Measurements from ENCODE around the gene ANKIB1.
"Not testable (repeated sequence)": the region's sequence is repeated elsewhere in the genome, so short reads cannot be mapped to it uniquely, and the experiment has no call there.

Gene ANKIB1

DNA sequence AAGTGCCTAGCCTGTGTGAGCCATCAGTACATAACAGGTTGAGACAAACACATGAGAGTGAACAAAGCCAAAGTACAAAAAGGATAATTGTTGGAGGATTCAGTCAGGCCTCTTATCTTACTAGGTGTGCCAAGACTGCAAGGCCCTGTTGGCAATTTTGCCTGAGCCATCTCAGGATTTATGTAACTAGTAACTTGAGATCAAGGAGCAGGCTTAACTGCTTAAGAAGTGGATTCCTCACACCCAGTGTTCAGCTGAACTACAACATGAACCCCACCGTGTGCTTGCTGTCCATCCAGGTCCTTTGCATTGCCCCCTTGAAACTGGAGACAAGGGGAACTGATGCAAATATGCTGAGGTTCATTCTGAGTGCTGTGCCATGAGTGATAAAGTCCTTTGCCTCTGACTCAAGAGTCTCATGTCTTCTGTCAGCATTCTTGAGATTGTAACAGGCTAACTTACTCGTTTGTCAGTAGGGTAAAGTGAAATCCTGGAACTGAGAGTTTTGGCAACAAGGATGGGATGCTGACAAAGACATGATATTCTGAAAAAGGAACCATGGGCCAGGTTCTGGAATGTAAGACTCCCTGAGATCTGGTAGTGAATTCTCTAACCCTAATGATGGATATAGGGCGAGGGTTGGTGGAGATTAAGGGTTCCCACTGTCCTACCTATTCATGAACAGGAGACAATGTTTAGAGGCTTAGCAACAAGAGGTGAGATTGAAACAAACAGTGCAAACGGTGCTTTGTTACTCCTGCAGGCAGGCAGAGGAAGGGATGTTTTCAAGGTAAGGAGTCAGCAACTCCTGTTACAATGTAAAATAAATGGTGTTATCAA, 157.4 kb downstream of the ANKIB1 start:
- Histone ChIP-seq H3K36me3 (peaks cover 16% of the 10 kb centered on the region), H3K9me3 (ENCODE audit: severe bottlenecking) (no peaks in the 10 kb centered on the region), H3K27me3 (ENCODE audit: insufficient read depth, low read depth, severe bottlenecking) (no peaks in the 10 kb centered on the region), H3K4me3 (ENCODE audit: low read depth, low read length) (no peak overlapping the region), H3K27ac (no peak overlapping the region)
- no peak for DNase-seq
- TF ChIP-seq, protein P1, sequence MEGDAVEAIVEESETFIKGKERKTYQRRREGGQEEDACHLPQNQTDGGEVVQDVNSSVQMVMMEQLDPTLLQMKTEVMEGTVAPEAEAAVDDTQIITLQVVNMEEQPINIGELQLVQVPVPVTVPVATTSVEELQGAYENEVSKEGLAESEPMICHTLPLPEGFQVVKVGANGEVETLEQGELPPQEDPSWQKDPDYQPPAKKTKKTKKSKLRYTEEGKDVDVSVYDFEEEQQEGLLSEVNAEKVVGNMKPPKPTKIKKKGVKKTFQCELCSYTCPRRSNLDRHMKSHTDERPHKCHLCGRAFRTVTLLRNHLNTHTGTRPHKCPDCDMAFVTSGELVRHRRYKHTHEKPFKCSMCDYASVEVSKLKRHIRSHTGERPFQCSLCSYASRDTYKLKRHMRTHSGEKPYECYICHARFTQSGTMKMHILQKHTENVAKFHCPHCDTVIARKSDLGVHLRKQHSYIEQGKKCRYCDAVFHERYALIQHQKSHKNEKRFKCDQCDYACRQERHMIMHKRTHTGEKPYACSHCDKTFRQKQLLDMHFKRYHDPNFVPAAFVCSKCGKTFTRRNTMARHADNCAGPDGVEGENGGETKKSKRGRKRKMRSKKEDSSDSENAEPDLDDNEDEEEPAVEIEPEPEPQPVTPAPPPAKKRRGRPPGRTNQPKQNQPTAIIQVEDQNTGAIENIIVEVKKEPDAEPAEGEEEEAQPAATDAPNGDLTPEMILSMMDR (IDR thresholded peaks at IDR 0.05; ENCODE audit: low read depth, low read length), result no peak

DNA sequence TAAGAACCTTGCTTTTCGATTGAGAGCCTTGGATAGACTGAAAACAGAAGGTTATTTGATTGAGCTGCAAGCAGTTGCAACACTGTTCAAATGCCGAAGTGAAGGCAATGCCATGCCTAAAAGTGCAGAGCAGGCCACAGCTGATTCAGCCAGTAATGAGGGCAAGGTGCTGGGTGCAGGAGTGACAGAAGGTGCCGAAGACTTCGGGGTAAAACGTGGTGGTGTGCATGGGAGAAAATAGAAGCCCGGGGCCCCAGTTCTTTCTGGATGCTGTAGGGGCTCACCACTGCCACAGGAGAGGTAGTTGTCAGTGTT, 157.9 kb downstream of the ANKIB1 start:
- TF ChIP-seq, protein P1 (IDR thresholded peaks at IDR 0.05; ENCODE audit: low read depth, low read length), result no peak
- no peak overlapping the region for H3K4me3 ChIP-seq (ENCODE audit: low read depth, low read length)
- H3K27ac ChIP-seq, result no peak overlapping the region
- H3K36me3 ChIP-seq, result peaks cover 10% of the 10 kb centered on the region
- no peaks in the 10 kb centered on the region for H3K9me3 ChIP-seq (ENCODE audit: severe bottlenecking)
- no peaks in the 10 kb centered on the region for H3K27me3 ChIP-seq (ENCODE audit: insufficient read depth, low read depth, severe bottlenecking)
- DNase-seq, result no peak

DNA sequence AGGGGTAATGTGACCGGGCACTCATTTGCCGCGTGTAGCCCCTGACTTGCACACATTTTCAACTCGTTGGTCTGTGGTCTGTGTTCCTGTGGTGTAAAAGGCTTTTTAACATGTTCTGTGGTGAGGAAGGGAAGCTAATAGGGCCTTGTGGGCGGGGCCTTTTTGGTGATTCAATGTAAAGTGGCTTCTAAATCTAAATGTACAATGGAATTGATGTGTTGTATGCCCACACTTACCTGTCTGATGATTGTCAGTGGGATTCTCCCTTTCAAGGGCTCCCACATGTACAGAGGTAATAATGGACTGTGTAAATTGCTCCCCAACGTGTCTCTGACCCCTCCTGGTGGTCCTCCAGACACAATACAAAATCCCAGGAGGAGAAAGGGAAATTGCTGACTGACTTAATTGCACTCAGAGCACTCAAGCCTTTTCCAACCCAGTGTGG, 158.4 kb downstream of the ANKIB1 start:
- TF ChIP-seq, protein P1 (IDR thresholded peaks at IDR 0.05; ENCODE audit: low read depth, low read length), result no peak
- no peak overlapping the region for H3K4me3 ChIP-seq (ENCODE audit: low read depth, low read length)
- DNase-seq, result no peak
- no peaks in the 10 kb centered on the region for H3K27me3 ChIP-seq (ENCODE audit: insufficient read depth, low read depth, severe bottlenecking)
- H3K9me3 ChIP-seq (ENCODE audit: severe bottlenecking), result no peaks in the 10 kb centered on the region
- H3K36me3 ChIP-seq, result peaks cover 7% of the 10 kb centered on the region; the same call in 1 of the 2 replicates
- H3K27ac ChIP-seq, result no peak overlapping the region

DNA sequence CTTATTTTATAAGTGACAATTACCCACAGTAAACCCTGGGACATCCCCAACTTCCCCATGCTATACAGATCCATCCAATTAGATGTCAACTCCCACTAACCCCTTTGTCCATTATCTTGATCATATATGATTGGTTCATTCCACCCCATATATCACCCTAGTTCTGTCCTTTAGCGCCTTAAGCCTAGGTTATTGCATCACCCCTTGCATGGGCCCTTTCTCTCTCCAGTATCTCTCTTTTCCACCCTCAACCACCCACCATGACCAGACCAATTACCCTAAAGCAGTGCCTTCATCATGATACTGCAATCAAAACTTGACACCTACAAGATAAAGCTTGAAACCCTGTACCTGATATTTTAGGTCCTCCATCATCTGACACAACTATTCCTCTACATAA, 163.6 kb downstream of the ANKIB1 start:
- Histone ChIP-seq H3K4me3 (ENCODE audit: low read depth, low read length) (no peak overlapping the region), H3K36me3 (no peaks in the 10 kb centered on the region), H3K27ac (no peak overlapping the region), H3K9me3 (ENCODE audit: severe bottlenecking) (no peaks in the 10 kb centered on the region), H3K27me3 (ENCODE audit: insufficient read depth, low read depth, severe bottlenecking) (no peaks in the 10 kb centered on the region)
- TF ChIP-seq, protein P1 (IDR thresholded peaks at IDR 0.05; ENCODE audit: low read depth, low read length), result no peak
- DNase-seq, result no peak

DNA sequence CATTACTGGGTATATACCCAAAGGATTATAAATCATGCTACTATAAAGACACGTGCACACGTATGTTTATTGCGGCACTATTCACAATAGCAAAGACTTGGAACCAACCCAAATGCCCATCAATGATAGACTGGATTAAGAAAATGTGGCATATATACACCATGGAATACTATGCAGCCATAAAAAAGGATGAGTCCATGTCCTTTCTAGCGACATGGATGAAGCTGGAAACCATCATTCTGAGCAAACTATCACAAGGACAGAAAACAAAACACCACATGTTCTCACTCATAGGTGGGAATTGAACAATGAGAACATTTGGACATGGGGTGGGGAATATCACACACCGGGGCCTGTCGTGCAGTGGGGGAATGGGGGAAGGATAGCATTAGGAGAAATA, 164.4 kb downstream of the ANKIB1 start:
- H3K9me3 ChIP-seq (ENCODE audit: severe bottlenecking); H3K4me3 ChIP-seq (ENCODE audit: low read depth, low read length); H3K36me3 ChIP-seq; H3K27me3 ChIP-seq (ENCODE audit: insufficient read depth, low read depth, severe bottlenecking); H3K27ac ChIP-seq; DNase-seq: not testable (repeated sequence)

DNA sequence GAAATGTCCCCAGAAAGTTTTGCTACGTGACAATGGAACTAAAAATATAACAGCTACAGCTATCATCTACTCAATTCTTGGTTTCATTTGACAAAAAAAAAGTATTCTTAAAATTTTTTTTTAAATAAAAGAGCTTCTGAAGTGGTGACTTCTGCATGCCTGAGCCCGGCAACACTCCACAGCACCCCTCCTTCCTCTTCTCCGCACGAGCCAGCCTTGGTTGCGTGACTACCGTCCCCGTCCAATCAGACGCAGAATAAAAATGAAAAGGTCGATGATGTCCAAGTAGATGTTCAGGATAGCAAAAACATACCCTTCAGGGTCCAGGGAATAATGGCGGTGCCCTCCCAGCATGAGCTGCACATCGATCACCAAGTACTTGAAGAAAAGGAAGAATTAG, 167.0 kb downstream of the ANKIB1 start:
- Histone ChIP-seq H3K9me3 (ENCODE audit: severe bottlenecking) (no peaks in the 10 kb centered on the region), H3K27me3 (ENCODE audit: insufficient read depth, low read depth, severe bottlenecking) (no peaks in the 10 kb centered on the region), H3K36me3 (no peaks in the 10 kb centered on the region), H3K4me3 (ENCODE audit: low read depth, low read length) (no peak overlapping the region), H3K27ac (no peak overlapping the region)
- DNase-seq, result no peak
- TF ChIP-seq, protein P1 (IDR thresholded peaks at IDR 0.05; ENCODE audit: low read depth, low read length), result no peak

All from WERI-Rb-1 (cell line).